A172 (cell line): ENCODE measurements around the gene NR2C1. TPM values are rescaled to one million over a fixed set of nuclear protein-coding genes. Genes with fewer than 3 reads are reported as not detected.

Experiments
- total RNA-seq: library from RNA; depleted of rRNA; stranded (reverse); fragments of >200 nt; shearing (Covaris generic); gene quantifications from 2 replicates; pipeline ENCODE4 v1.2.3, GENCODE V29; 2014; rRNA removed

NR2C1 gene
- total RNA-seq, 1 experiment from 2014 or later = 22.2 TPM

Other genes starting within 250 kb of the NR2C1 start
- gene NDUFA12, start 69.9 kb downstream of the NR2C1 start, total RNA-seq = 158 and 163 TPM in 2 replicates
- gene FGD6, start 143.8 kb upstream of the NR2C1 start, total RNA-seq = 12.3 and 12.4 TPM in 2 replicates
- 82.6 and 104 TPM in 2 replicates for gene VEZT, start 144.2 kb upstream of the NR2C1 start, total RNA-seq